Measurements from ENCODE around the gene TTLL5. TPM values are rescaled to one million over a fixed set of nuclear protein-coding genes. Genes with fewer than 3 reads are reported as not detected.

The TTLL5 gene
- total RNA-seq, 3 donors from 2014 or later (not counting 1 experiment from before 2014, with no cell fraction given) = 27.1 to 34.3 (median 32.5) TPM

GRCh38 chr14:75757644-75758402 is 96.8 kb downstream of the TTLL5 start:
- ATAC-seq (no peak), DNase-seq (no peak)
- no peak overlapping the region for H3K4me3 ChIP-seq (ENCODE audit: low read length)
- H3K27me3 Mint-ChIP-seq (ENCODE audit: low read depth in 2 of 2) = no peaks in the 10 kb centered on the region
- WGBS (ENCODE audit: insufficient coverage) = 80% methylated on average over 1 of the region's 4 CpGs
- no peak overlapping the region for H3K27ac Mint-ChIP-seq
- no peaks in the 10 kb centered on the region for H3K4me1 ChIP-seq (ENCODE audit: control insufficient read depth, insufficient read depth, low read length)
- H3K36me3 Mint-ChIP-seq = peaks cover 15% of the 10 kb centered on the region
- H3K27ac ChIP-seq (ENCODE audit: low read length) = no peak overlapping the region
- no peaks in the 10 kb centered on the region for H3K4me1 Mint-ChIP-seq
- H3K9me3 ChIP-seq (ENCODE audit: control insufficient read depth, insufficient read depth, low read length) = no peaks in the 10 kb centered on the region
- H3K36me3 ChIP-seq (ENCODE audit: control insufficient read depth, insufficient read depth, low read length) = peaks cover 2% of the 10 kb centered on the region
- H3K27me3 ChIP-seq (ENCODE audit: control insufficient read depth, insufficient read depth, low read length) = no peaks in the 10 kb centered on the region
- H3K4me3 Mint-ChIP-seq = no peak overlapping the region
- no peak for TF ChIP-seq CTCF (IDR thresholded peaks at IDR 0.05)
- no peaks in the 10 kb centered on the region for H3K9me3 Mint-ChIP-seq
- intact Hi-C loops (cut with micrococcal nuclease) = no loop called here

- H3K4me3 Mint-ChIP-seq = no peak overlapping the region
- no peaks in the 10 kb centered on the region for H3K9me3 ChIP-seq (ENCODE audit: control insufficient read depth, insufficient read depth, low read length)
- H3K36me3 Mint-ChIP-seq = peaks cover 7% of the 10 kb centered on the region
- ATAC-seq = no peak
- intact Hi-C loops (cut with micrococcal nuclease) = no loop called here
- no peak for DNase-seq
- no peaks in the 10 kb centered on the region for H3K9me3 Mint-ChIP-seq
- H3K27me3 Mint-ChIP-seq (ENCODE audit: low read depth in 2 of 2) = no peaks in the 10 kb centered on the region
- peaks cover 12% of the 10 kb centered on the region for H3K36me3 ChIP-seq (ENCODE audit: control insufficient read depth, insufficient read depth, low read length)
- WGBS (ENCODE audit: insufficient coverage) = 100% methylated on average over 3 of the region's 4 CpGs
- H3K4me1 Mint-ChIP-seq = no peaks in the 10 kb centered on the region
- no peak overlapping the region for H3K27ac Mint-ChIP-seq
- no peak overlapping the region for H3K4me3 ChIP-seq (ENCODE audit: low read length)
- H3K27me3 ChIP-seq (ENCODE audit: control insufficient read depth, insufficient read depth, low read length) = no peaks in the 10 kb centered on the region
- no peak overlapping the region for H3K27ac ChIP-seq (ENCODE audit: low read length)
- TF ChIP-seq CTCF (IDR thresholded peaks at IDR 0.05) = no peak
- H3K4me1 ChIP-seq (ENCODE audit: control insufficient read depth, insufficient read depth, low read length) = no peaks in the 10 kb centered on the region
These were observed 103.0 kb downstream of the TTLL5 start for GRCh38 chr14:75764020-75764419.

GRCh38 chr14:75769047-75769685 is 108.1 kb downstream of the TTLL5 start:
- H3K4me1 Mint-ChIP-seq = no peaks in the 10 kb centered on the region

More at GRCh38 chr14:75769047-75769685, 108.1 kb downstream of the TTLL5 start:
- H3K36me3 Mint-ChIP-seq = no peaks in the 10 kb centered on the region
- Histone ChIP-seq H3K27ac (ENCODE audit: low read length) (no peak overlapping the region), H3K9me3 (ENCODE audit: control insufficient read depth, insufficient read depth, low read length) (no peaks in the 10 kb centered on the region), H3K27me3 (ENCODE audit: control insufficient read depth, insufficient read depth, low read length) (no peaks in the 10 kb centered on the region), H3K4me3 (ENCODE audit: low read length) (no peak overlapping the region), H3K4me1 (ENCODE audit: control insufficient read depth, insufficient read depth, low read length) (no peaks in the 10 kb centered on the region), H3K36me3 (ENCODE audit: control insufficient read depth, insufficient read depth, low read length) (peaks cover 12% of the 10 kb centered on the region)
- intact Hi-C loops (cut with micrococcal nuclease) = no loop called here
- TF ChIP-seq CTCF (IDR thresholded peaks at IDR 0.05) = no peak
- 77% methylated on average over 6 of the region's 9 CpGs for WGBS (ENCODE audit: insufficient coverage)
- no peak overlapping the region for H3K27ac Mint-ChIP-seq
- H3K4me3 Mint-ChIP-seq = no peak overlapping the region
- DNase-seq (no peak), ATAC-seq (no peak)
- H3K9me3 Mint-ChIP-seq = no peaks in the 10 kb centered on the region
- H3K27me3 Mint-ChIP-seq (ENCODE audit: low read depth in 2 of 2) = no peaks in the 10 kb centered on the region

Data from natural killer cell (primary cell).